ENCODE data around the gene MYO1D.

MYO1D gene

GRCh38 chr17:32769846-32770245 is 107.1 kb downstream of the MYO1D start:
- no peak for ATAC-seq
- TF ChIP-seq PPARA (CRISPR knock-in tag; IDR thresholded peaks at IDR 0.05; ENCODE audit: borderline replicate concordance), result no peak
- no peak for TF ChIP-seq ZC3H10 (CRISPR knock-in tag; IDR thresholded peaks at IDR 0.05)
- TF ChIP-seq BACH2 (CRISPR knock-in tag; IDR thresholded peaks at IDR 0.05; ENCODE audit: borderline replicate concordance), result no peak
- no peak for TF ChIP-seq RARB (CRISPR knock-in tag; IDR thresholded peaks at IDR 0.05)
- no peak for TF ChIP-seq ZNF8 (CRISPR knock-in tag; IDR thresholded peaks at IDR 0.05)
- no peak for TF ChIP-seq ISL1 (CRISPR knock-in tag; IDR thresholded peaks at IDR 0.05)
- TF ChIP-seq PATZ1 (CRISPR knock-in tag; IDR thresholded peaks at IDR 0.05; ENCODE audit: borderline replicate concordance), result no peak
- TF ChIP-seq CSDC2 (CRISPR knock-in tag; IDR thresholded peaks at IDR 0.05), result no peak
- TF ChIP-seq GLIS3 (CRISPR knock-in tag; IDR thresholded peaks at IDR 0.05), result no peak
- TF ChIP-seq, protein P1, sequence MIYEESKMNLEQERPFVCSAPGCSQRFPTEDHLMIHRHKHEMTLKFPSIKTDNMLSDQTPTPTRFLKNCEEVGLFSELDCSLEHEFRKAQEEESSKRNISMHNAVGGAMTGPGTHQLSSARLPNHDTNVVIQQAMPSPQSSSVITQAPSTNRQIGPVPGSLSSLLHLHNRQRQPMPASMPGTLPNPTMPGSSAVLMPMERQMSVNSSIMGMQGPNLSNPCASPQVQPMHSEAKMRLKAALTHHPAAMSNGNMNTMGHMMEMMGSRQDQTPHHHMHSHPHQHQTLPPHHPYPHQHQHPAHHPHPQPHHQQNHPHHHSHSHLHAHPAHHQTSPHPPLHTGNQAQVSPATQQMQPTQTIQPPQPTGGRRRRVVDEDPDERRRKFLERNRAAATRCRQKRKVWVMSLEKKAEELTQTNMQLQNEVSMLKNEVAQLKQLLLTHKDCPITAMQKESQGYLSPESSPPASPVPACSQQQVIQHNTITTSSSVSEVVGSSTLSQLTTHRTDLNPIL (CRISPR knock-in tag; IDR thresholded peaks at IDR 0.05; ENCODE audit: low read depth), result no peak
- TF ChIP-seq TOX (CRISPR knock-in tag; IDR thresholded peaks at IDR 0.05; ENCODE audit: borderline replicate concordance), result no peak
- TF ChIP-seq ZFP30 (CRISPR knock-in tag; IDR thresholded peaks at IDR 0.05), result no peak
- TF ChIP-seq CSRNP3 (CRISPR knock-in tag; IDR thresholded peaks at IDR 0.05), result no peak
- no peak for TF ChIP-seq ZNF70 (CRISPR knock-in tag; IDR thresholded peaks at IDR 0.05)
- no peak for TF ChIP-seq SNAI2 (CRISPR knock-in tag; IDR thresholded peaks at IDR 0.05)
- TF ChIP-seq ARNTL (CRISPR knock-in tag; IDR thresholded peaks at IDR 0.05; ENCODE audit: borderline replicate concordance, low read depth), result no peak
- TF ChIP-seq ESRRG (CRISPR knock-in tag; IDR thresholded peaks at IDR 0.05), result no peak
- no peak for TF ChIP-seq ZNF565 (CRISPR knock-in tag; conservative IDR thresholded peaks at IDR 0.05; ENCODE audit: low read depth)

- TF ChIP-seq, protein P1 (CRISPR knock-in tag; IDR thresholded peaks at IDR 0.05; ENCODE audit: low read depth), result no peak
- TF ChIP-seq RARB (CRISPR knock-in tag; IDR thresholded peaks at IDR 0.05), result no peak
- no peak for TF ChIP-seq CSRNP3 (CRISPR knock-in tag; IDR thresholded peaks at IDR 0.05)
- no peak for TF ChIP-seq ISL1 (CRISPR knock-in tag; IDR thresholded peaks at IDR 0.05)
- TF ChIP-seq, protein P2, sequence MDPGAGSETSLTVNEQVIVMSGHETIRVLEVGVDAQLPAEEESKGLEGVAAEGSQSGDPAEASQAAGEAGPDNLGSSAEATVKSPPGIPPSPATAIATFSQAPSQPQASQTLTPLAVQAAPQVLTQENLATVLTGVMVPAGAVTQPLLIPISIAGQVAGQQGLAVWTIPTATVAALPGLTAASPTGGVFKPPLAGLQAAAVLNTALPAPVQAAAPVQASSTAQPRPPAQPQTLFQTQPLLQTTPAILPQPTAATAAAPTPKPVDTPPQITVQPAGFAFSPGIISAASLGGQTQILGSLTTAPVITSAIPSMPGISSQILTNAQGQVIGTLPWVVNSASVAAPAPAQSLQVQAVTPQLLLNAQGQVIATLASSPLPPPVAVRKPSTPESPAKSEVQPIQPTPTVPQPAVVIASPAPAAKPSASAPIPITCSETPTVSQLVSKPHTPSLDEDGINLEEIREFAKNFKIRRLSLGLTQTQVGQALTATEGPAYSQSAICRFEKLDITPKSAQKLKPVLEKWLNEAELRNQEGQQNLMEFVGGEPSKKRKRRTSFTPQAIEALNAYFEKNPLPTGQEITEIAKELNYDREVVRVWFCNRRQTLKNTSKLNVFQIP (CRISPR knock-in tag; IDR thresholded peaks at IDR 0.05; ENCODE audit: borderline replicate concordance, low read depth), result no peak
- TF ChIP-seq TCF4 (CRISPR knock-in tag; IDR thresholded peaks at IDR 0.05; ENCODE audit: borderline replicate concordance), result no peak
- no peak for TF ChIP-seq ZNF8 (CRISPR knock-in tag; IDR thresholded peaks at IDR 0.05)
- TF ChIP-seq ZFP3 (CRISPR knock-in tag; IDR thresholded peaks at IDR 0.05), result no peak
- TF ChIP-seq PPARA (CRISPR knock-in tag; IDR thresholded peaks at IDR 0.05; ENCODE audit: borderline replicate concordance), result no peak
- TF ChIP-seq ZFP30 (CRISPR knock-in tag; IDR thresholded peaks at IDR 0.05), result no peak
- TF ChIP-seq TSHZ2 (CRISPR knock-in tag; IDR thresholded peaks at IDR 0.05), result no peak
- TF ChIP-seq ESRRG (CRISPR knock-in tag; IDR thresholded peaks at IDR 0.05), result no peak
- no peak for ATAC-seq
These were observed 113.0 kb downstream of the MYO1D start for GRCh38 chr17:32763855-32764439.
